ENCODE measurements around the gene NRXN3.

GRCh38 chr14:79493081-79493645, 1323.0 kb downstream of the NRXN3 start:
- TF ChIP-seq CTCF (conservative IDR thresholded peaks at IDR 0.05) (no peak), EZH2 (IDR thresholded peaks at IDR 0.05; ENCODE audit: low read depth) (no peak)

All from PC-9 (cell line).